AG10803 (cell line): ENCODE data around the gene NXPE4.

ENCODE experiments used
- DNase-seq: peaks from one replicate; pipeline ENCODE4 v3.0.0; 2010; ENCODE audit warnings: low read depth
- H3K4me3 ChIP-seq: 2 replicates; pipeline ENCODE4 v1.5.1; 2011; ENCODE audit warnings: mild to moderate bottlenecking, low read length, control low read depth
- CTCF ChIP-seq: conservative IDR thresholded peaks from 2 replicates; pipeline ENCODE4 v1.5.1; 2011; ENCODE audit warnings: mild to moderate bottlenecking, low read length, control low read depth, inconsistent platforms

Gene NXPE4

GRCh38 chr11:114551060-114551459, 44.5 kb downstream of the NXPE4 start:
- H3K4me3 ChIP-seq = no peak overlapping the region
- no peak for DNase-seq
- no peak for TF ChIP-seq CTCF

GRCh38 chr11:114525682-114526081, 69.9 kb downstream of the NXPE4 start:
- no peak overlapping the region for H3K4me3 ChIP-seq
- no peak for DNase-seq
- no peak for TF ChIP-seq CTCF

- TF ChIP-seq CTCF = no peak
- DNase-seq = no peak
- H3K4me3 ChIP-seq = no peak overlapping the region
Measured at GRCh38 chr11:114524122-114524521, 71.5 kb downstream of the NXPE4 start.

- TF ChIP-seq CTCF = no peak
- no peak for DNase-seq
- H3K4me3 ChIP-seq = no peak overlapping the region
Measured at GRCh38 chr11:114522818-114523217, 72.8 kb downstream of the NXPE4 start.
